Osteoblast (primary cell): ENCODE data around the gene COL18A1. TPM values are rescaled to one million over a fixed set of nuclear protein-coding genes. Genes with fewer than 3 reads are reported as not detected.
"Not testable (repeated sequence)": the region's sequence is repeated elsewhere in the genome, so short reads cannot be mapped to it uniquely, and the experiment has no call there.

Experiments
- DNase-seq: peaks from one replicate; pipeline ENCODE4 v3.0.0; 2011; ENCODE audit warnings: low spot score, mixed read lengths; ENCODE audit not compliant: insufficient read length; ENCODE audit errors: missing footprints
- H2AFZ ChIP-seq: 2 replicates; pipeline ENCODE4 v1.6.0; 2011; ENCODE audit warnings: mild to moderate bottlenecking, low read length
- H3K27ac ChIP-seq: 2 replicates; pipeline ENCODE4 v1.5.1; 2011; ENCODE audit warnings: mild to moderate bottlenecking, low read depth, low read length, moderate library complexity
- H3K27me3 ChIP-seq: 2 replicates; pipeline ENCODE4 v1.6.0; 2012; ENCODE audit warnings: mild to moderate bottlenecking, control low read depth, inconsistent platforms, low read length, moderate library complexity; ENCODE audit not compliant: insufficient read depth
- H3K36me3 ChIP-seq: 2 replicates; pipeline ENCODE4 v1.5.1; 2011; ENCODE audit warnings: mild to moderate bottlenecking, low read length, control low read depth, moderate library complexity; ENCODE audit not compliant: insufficient read depth
- H3K4me1 ChIP-seq: 2 replicates; pipeline ENCODE4 v1.5.1; 2011; ENCODE audit warnings: mild to moderate bottlenecking, low read length, control low read depth, moderate library complexity; ENCODE audit not compliant: insufficient read depth
- H3K4me2 ChIP-seq: 2 replicates; pipeline ENCODE4 v1.6.0; 2011; ENCODE audit warnings: mild to moderate bottlenecking, low read length; ENCODE audit not compliant: insufficient read depth
- H3K4me3 ChIP-seq: fragments of 200-600 bp; sonication (generic); 3 replicates; pipeline ENCODE4 v1.5.1; 2012; ENCODE audit warnings: mild to moderate bottlenecking, low read length, inconsistent platforms; ENCODE audit not compliant: insufficient read depth
- H3K79me2 ChIP-seq: 2 replicates; pipeline ENCODE4 v1.6.0; 2012; ENCODE audit warnings: mild to moderate bottlenecking, low read length, control low read depth, inconsistent platforms; ENCODE audit not compliant: insufficient read depth
- H3K9me3 ChIP-seq: 2 replicates; pipeline ENCODE4 v1.5.1; 2011; ENCODE audit warnings: low read depth, low read length, control low read depth
- H4K20me1 ChIP-seq: 2 replicates; pipeline ENCODE4 v1.6.0; 2012; ENCODE audit warnings: mild to moderate bottlenecking, low read length, control low read depth; ENCODE audit not compliant: insufficient read depth
- CTCF ChIP-seq: IDR thresholded peaks from 2 replicates; pipeline ENCODE4 v1.5.1; 2011; ENCODE audit warnings: mild to moderate bottlenecking, low read depth, low read length, moderate library complexity; ENCODE audit errors: extremely low read depth
- total RNA-seq: library from RNA; depleted of rRNA; stranded (reverse); fragments of >200 nt; gene quantifications from 2 replicates; pipeline ENCODE4 v1.2.3, GENCODE V29; 2012

Gene COL18A1
- total RNA-seq, 1 donor = 8.3 TPM

GRCh38 chr21:45499970-45500577 lies 95.1 kb downstream of the COL18A1 start:
- H3K27ac ChIP-seq = no peak overlapping the region

GRCh38 chr21:45501081-45502005 lies 96.4 kb downstream of the COL18A1 start:
- not testable (repeated sequence) for H4K20me1 ChIP-seq, H3K4me3 ChIP-seq, H3K79me2 ChIP-seq, H3K4me2 ChIP-seq, DNase-seq, H3K27ac ChIP-seq, H2AFZ ChIP-seq, H3K27me3 ChIP-seq, H3K9me3 ChIP-seq, H3K4me1 ChIP-seq, H3K36me3 ChIP-seq

More at GRCh38 chr21:45499970-45500577, 95.1 kb downstream of the COL18A1 start:
- DNase-seq = no peak
- H3K9me3 ChIP-seq = no peaks in the 10 kb centered on the region
- H2AFZ ChIP-seq = no peak overlapping the region
- no peaks in the 10 kb centered on the region for H3K79me2 ChIP-seq
- no peak overlapping the region for H3K4me3 ChIP-seq
- H3K4me1 ChIP-seq = no peaks in the 10 kb centered on the region
- no peaks in the 10 kb centered on the region for H3K36me3 ChIP-seq
- TF ChIP-seq CTCF = no peak
- no peaks in the 10 kb centered on the region for H3K27me3 ChIP-seq
- H3K4me2 ChIP-seq = no peak overlapping the region
- H4K20me1 ChIP-seq = no peaks in the 10 kb centered on the region

GRCh38 chr21:45502006-45502345 lies 97.0 kb downstream of the COL18A1 start:
- TF ChIP-seq CTCF = no peak

GRCh38 chr21:45502600-45502999 lies 97.6 kb downstream of the COL18A1 start:
- DNase-seq = no peak
- no peaks in the 10 kb centered on the region for H3K36me3 ChIP-seq
- no peak overlapping the region for H2AFZ ChIP-seq
- H3K27ac ChIP-seq = no peak overlapping the region
- H4K20me1 ChIP-seq = no peaks in the 10 kb centered on the region
- no peaks in the 10 kb centered on the region for H3K4me1 ChIP-seq
- H3K79me2 ChIP-seq = no peaks in the 10 kb centered on the region
- TF ChIP-seq CTCF = no peak
- H3K27me3 ChIP-seq = no peaks in the 10 kb centered on the region
- H3K4me3 ChIP-seq = no peak overlapping the region
- H3K9me3 ChIP-seq = no peaks in the 10 kb centered on the region
- no peak overlapping the region for H3K4me2 ChIP-seq

More at GRCh38 chr21:45502006-45502345, 97.0 kb downstream of the COL18A1 start:
- Histone ChIP-seq H3K9me3 (no peaks in the 10 kb centered on the region), H3K27me3 (no peaks in the 10 kb centered on the region), H3K27ac (no peak overlapping the region), H3K36me3 (no peaks in the 10 kb centered on the region), H3K4me3 (no peak overlapping the region), H3K4me1 (no peaks in the 10 kb centered on the region), H3K79me2 (no peaks in the 10 kb centered on the region), H4K20me1 (no peaks in the 10 kb centered on the region), H2AFZ (no peak overlapping the region), H3K4me2 (no peak overlapping the region)
- no peak for DNase-seq

GRCh38 chr21:45503226-45503625 lies 98.3 kb downstream of the COL18A1 start:
- not testable (repeated sequence) for H3K4me3 ChIP-seq, DNase-seq, H3K36me3 ChIP-seq, H3K4me2 ChIP-seq, H3K27me3 ChIP-seq, H4K20me1 ChIP-seq, H3K9me3 ChIP-seq, H2AFZ ChIP-seq, H3K4me1 ChIP-seq, H3K27ac ChIP-seq, H3K79me2 ChIP-seq
